Measurements from ENCODE around the gene CDK5RAP1.

Gene CDK5RAP1

GRCh38 chr20:33408716-33409654, 7.7 kb upstream of the CDK5RAP1 start:
- TF ChIP-seq CTCF (IDR thresholded peaks at IDR 0.05; ENCODE audit: control extremely low read depth, extremely low read depth, low read depth, missing control alignments), result no peak
- ChIA-PET CTCF (interaction anchor here (1.1 to 1.8 kb wide), 3 partner anchors 9 to 34 kb away, joined by 3 to 5 read pairs (median 4); partner anchors contain the start of gene SNTA1), POLR2A (no interaction called here)
- DNase-seq (ENCODE audit: extremely low spot score), result no peak

GRCh38 chr20:33408313-33408712, 7.0 kb upstream of the CDK5RAP1 start:
- no peak for TF ChIP-seq CTCF (IDR thresholded peaks at IDR 0.05; ENCODE audit: control extremely low read depth, extremely low read depth, low read depth, missing control alignments)
- no peak for DNase-seq (ENCODE audit: extremely low spot score)
- CTCF ChIA-PET, result interaction anchor here (1.1 to 1.8 kb wide), 3 partner anchors 9 to 35 kb away, joined by 3 to 5 read pairs (median 4); partner anchors contain the start of gene SNTA1
- POLR2A ChIA-PET, result no interaction called here

- TF ChIP-seq CTCF (IDR thresholded peaks at IDR 0.05; ENCODE audit: control extremely low read depth, extremely low read depth, low read depth, missing control alignments), result no peak
- ChIA-PET POLR2A (no interaction called here), CTCF (interaction anchor here (1.2 to 1.8 kb wide), 2 partner anchors 8 to 16 kb away, joined by 3 to 4 read pairs; no protein-coding TSS in a partner anchor)
- no peak for DNase-seq (ENCODE audit: extremely low spot score)
These were observed 6.5 kb upstream of the CDK5RAP1 start for GRCh38 chr20:33407796-33408195.

GRCh38 chr20:33407251-33407650, 5.9 kb upstream of the CDK5RAP1 start:
- TF ChIP-seq CTCF (IDR thresholded peaks at IDR 0.05; ENCODE audit: control extremely low read depth, extremely low read depth, low read depth, missing control alignments), result no peak
- CTCF ChIA-PET, result interaction anchor here (1.2 to 1.8 kb wide), 2 partner anchors 8 to 15 kb away, joined by 3 to 4 read pairs; no protein-coding TSS in a partner anchor
- DNase-seq (ENCODE audit: extremely low spot score), result no peak
- POLR2A ChIA-PET, result no interaction called here

GRCh38 chr20:33404281-33404680, 3.0 kb upstream of the CDK5RAP1 start:
- ChIA-PET POLR2A (no interaction called here), CTCF (no interaction called here)
- no peak for DNase-seq (ENCODE audit: extremely low spot score)
- no peak for TF ChIP-seq CTCF (IDR thresholded peaks at IDR 0.05; ENCODE audit: control extremely low read depth, extremely low read depth, low read depth, missing control alignments)

GRCh38 chr20:33401921-33402369, 626 bp upstream of the CDK5RAP1 start:
- TF ChIP-seq CTCF (IDR thresholded peaks at IDR 0.05; ENCODE audit: control extremely low read depth, extremely low read depth, low read depth, missing control alignments), result no peak
- ChIA-PET POLR2A (interaction anchor here (0.9 kb wide), 1 partner anchor 30 kb away, joined by 3 read pairs; no protein-coding TSS in a partner anchor), CTCF (interaction anchor here (0.6 to 4.2 kb wide), 7 partner anchors 10 to 265 kb away, joined by 3 to 16 read pairs (median 3); partner anchors contain the start of gene ACTL10)
- no peak for DNase-seq (ENCODE audit: extremely low spot score)

Measured in GM10248 (cell line).